Liver (tissue), 9 donors: ENCODE data around the gene ST6GALNAC4. TPM values are rescaled to one million over a fixed set of nuclear protein-coding genes. Genes with fewer than 3 reads are reported as not detected.

Source experiments
- DNase-seq: peaks from one replicate; pipeline ENCODE4 v3.0.0-alpha.2; 2017; ENCODE audit warnings: low spot score
- H3K27ac ChIP-seq, 2 donors: one replicate each; pipeline ENCODE4 v1.7.0; 2013; ENCODE audit warnings: inconsistent platforms in 2 of 2, low read length in 2 of 2, control low read depth in 1 of 2, low read depth in 1 of 2, mild to moderate bottlenecking in 1 of 2
- H3K27me3 ChIP-seq, 4 donors: one replicate each; pipeline versions ENCODE4 v1.6.1 to v1.7.0; 2013; ENCODE audit warnings: low read length in 3 of 4, inconsistent platforms in 1 of 4, mild to moderate bottlenecking in 1 of 4, moderate library complexity in 1 of 4; ENCODE audit not compliant: control insufficient read depth in 4 of 4, insufficient read depth in 4 of 4
- H3K36me3 ChIP-seq, 4 donors: one replicate each; pipeline versions ENCODE4 v1.6.1 to v1.7.0; 2013; ENCODE audit warnings: low read length in 3 of 4, mild to moderate bottlenecking in 3 of 4, low read depth in 1 of 4, moderate library complexity in 1 of 4; ENCODE audit not compliant: control insufficient read depth in 4 of 4, insufficient read depth in 3 of 4
- H3K4me1 ChIP-seq, 4 donors: one replicate each; pipeline versions ENCODE4 v1.6.1 to v1.7.0; 2013; ENCODE audit warnings: low read length in 3 of 4, mild to moderate bottlenecking in 3 of 4, moderate library complexity in 1 of 4; ENCODE audit not compliant: control insufficient read depth in 4 of 4, insufficient read depth in 4 of 4
- H3K4me3 ChIP-seq, 3 donors: one replicate each; pipeline versions ENCODE4 v1.6.1 to v1.7.0; 2013; ENCODE audit warnings: low read length in 3 of 3, control low read depth in 1 of 3, low read depth in 1 of 3, mild to moderate bottlenecking in 1 of 3
- H3K9ac ChIP-seq, 2 donors: one replicate each; pipeline ENCODE4 v1.7.0; 2013; ENCODE audit warnings: low read length in 2 of 2, mild to moderate bottlenecking in 2 of 2, moderate library complexity in 2 of 2, control low read depth in 1 of 2, low read depth in 1 of 2
- H3K9me3 ChIP-seq, 4 donors: one replicate each; pipeline versions ENCODE4 v1.6.1 to v1.7.0; 2013; ENCODE audit warnings: low read length in 3 of 4; ENCODE audit not compliant: control insufficient read depth in 4 of 4
- EGR1 ChIP-seq, 2 donors: IDR thresholded peaks; 2 replicates each; pipeline ENCODE4 v1.6.1; 2016 to 2018; ENCODE audit warnings: antibody characterized with exemption in 2 of 2, low read depth in 2 of 2
- FOXA1 ChIP-seq: IDR thresholded peaks from 2 replicates; pipeline ENCODE4 v1.6.1; 2016; ENCODE audit warnings: antibody characterized with exemption
- FOXA2 ChIP-seq: IDR thresholded peaks from 2 replicates; pipeline ENCODE4 v1.6.1; 2016; ENCODE audit warnings: antibody characterized with exemption
- HNF4A ChIP-seq, 2 donors: conservative IDR thresholded peaks; 2 replicates each; pipeline ENCODE4 v1.6.1; 2016; ENCODE audit warnings: antibody characterized with exemption in 2 of 2, mild to moderate bottlenecking in 2 of 2
- HNF4G ChIP-seq: IDR thresholded peaks from 2 replicates; pipeline ENCODE4 v1.6.1; 2016; ENCODE audit warnings: antibody characterized with exemption
- JUND ChIP-seq, 2 donors: IDR thresholded peaks; 2 replicates each; pipeline ENCODE4 v1.6.1; 2016; ENCODE audit warnings: antibody characterized with exemption in 2 of 2
- MAX ChIP-seq: IDR thresholded peaks from 2 replicates; pipeline ENCODE4 v1.6.1; 2016; ENCODE audit warnings: antibody characterized with exemption
- NR2F2 ChIP-seq: IDR thresholded peaks from 2 replicates; pipeline ENCODE4 v1.6.1; 2016; ENCODE audit warnings: antibody characterized with exemption
- RAD21 ChIP-seq, 2 donors: IDR thresholded peaks; 2 replicates each; pipeline ENCODE4 v1.6.1; 2016; ENCODE audit warnings: antibody characterized with exemption in 2 of 2, mild to moderate bottlenecking in 2 of 2
- RXRA ChIP-seq, 2 donors: IDR thresholded peaks; 2 replicates each; pipeline ENCODE4 v1.6.1; 2017 to 2018; ENCODE audit warnings: antibody characterized with exemption in 2 of 2, mild to moderate bottlenecking in 1 of 2
- TAF1 ChIP-seq: conservative IDR thresholded peaks from 2 replicates; pipeline ENCODE4 v1.6.1; 2016; ENCODE audit warnings: antibody characterized with exemption, mild to moderate bottlenecking
- WGBS: extraction: QIAGEN DNeasy Blood & Tissue Kit; methylation state at CpG from one replicate; pipeline ENCODE4 v1.1.7; 2013; 5-methylcytosine and 5-hydroxymethylcytosine counted together
- polyA plus RNA-seq, 2 donors: library from polyadenylated mRNA; stranded (reverse) in 1 of 2; unstranded in 1 of 2; fragments of 200-250 nt in 1 of 2; fragments of >200 nt in 1 of 2; fragmentation: Nextera tagmentation in 1 of 2; extraction: Ambion mirVana in 1 of 2; gene quantifications; one replicate each; pipeline versions ENCODE4 v1.2.1 to v1.2.3, GENCODE V29; 2013 to 2015
- total RNA-seq, 2 donors: library from RNA; depleted of rRNA; stranded (reverse); fragments of >200 nt; gene quantifications; one replicate each; pipeline ENCODE4 v1.2.3, GENCODE V29; 2014
- TF ChIP-seq, protein P1 (sequence below): fragments of 150-350 bp; IDR thresholded peaks from 2 replicates; pipeline ENCODE4 v1.5.1; 2017; ENCODE audit warnings: improper control_type of control experiment, low read depth, low read length; ENCODE audit not compliant: missing input control
- TF ChIP-seq, protein P2 (sequence below): IDR thresholded peaks from 2 replicates; pipeline ENCODE4 v1.6.1; 2016; ENCODE audit warnings: antibody characterized with exemption, mild to moderate bottlenecking
- donor health status: healthy.
- donor health status: healthy.
- donor health status: healthy.
- donor health status: healthy.
- donor health status: healthy.

ST6GALNAC4 gene
- total and polyA plus RNA-seq, 4 donors, result 2.5 to 83.7 (median 7.5) TPM

DNA sequence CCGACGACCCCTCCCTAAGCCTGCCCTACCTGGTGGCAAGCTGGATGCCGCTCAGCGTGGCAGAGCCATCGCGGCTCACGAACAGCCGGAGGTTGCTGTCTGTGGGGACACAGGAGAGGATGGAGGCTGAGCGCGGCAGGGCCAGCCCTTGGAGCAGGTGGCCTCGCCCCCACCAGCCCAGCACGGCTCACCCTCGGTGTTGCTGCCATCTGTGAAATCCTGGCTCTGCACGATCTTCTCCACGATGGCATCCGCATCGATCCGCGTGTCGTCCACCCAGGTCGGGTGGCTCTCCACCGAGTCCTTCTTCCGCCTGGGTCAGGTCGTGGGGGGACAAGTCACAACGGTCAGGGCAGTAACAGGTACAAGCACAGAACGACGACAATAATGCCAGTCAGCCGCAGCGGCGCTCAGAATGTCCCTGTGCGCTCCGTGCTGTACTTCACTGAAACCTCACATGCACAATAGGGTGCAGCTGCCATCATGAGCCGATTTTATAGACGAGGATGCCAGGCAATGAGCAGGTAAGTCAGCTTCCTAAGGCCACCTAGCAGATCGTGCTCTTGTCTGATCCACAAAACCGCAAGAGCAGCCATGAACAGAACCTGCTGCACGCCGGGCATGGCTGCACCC, 27.9 kb upstream of the ST6GALNAC4 start (continued):
- no peak for TF ChIP-seq MAX

GRCh38 chr9:127943731-127944144, 26.9 kb upstream of the ST6GALNAC4 start:
- 59% methylated on average over 13 of the region's 13 CpGs for WGBS
- Histone ChIP-seq H3K9ac (no peak overlapping the region), H3K4me3 (no peak overlapping the region), H3K27me3 (no peaks in the 10 kb centered on the region), H3K9me3 (no peaks in the 10 kb centered on the region), H3K27ac (no peak overlapping the region), H3K36me3 (peaks cover 12 to 45% (median 14%) of the 10 kb centered on the region in 4 donors), H3K4me1 (no peaks in the 10 kb centered on the region)
- peak; percentile 83 for DNase-seq
- TF ChIP-seq RAD21 (IDR thresholded peaks at IDR 0.05) (peak; percentile 84 to 90), RXRA (IDR thresholded peaks at IDR 0.05) (no peak), EGR1 (IDR thresholded peaks at IDR 0.05; ENCODE audit: low read depth in 2 of 2) (no peak)
- TF ChIP-seq, protein P1, sequence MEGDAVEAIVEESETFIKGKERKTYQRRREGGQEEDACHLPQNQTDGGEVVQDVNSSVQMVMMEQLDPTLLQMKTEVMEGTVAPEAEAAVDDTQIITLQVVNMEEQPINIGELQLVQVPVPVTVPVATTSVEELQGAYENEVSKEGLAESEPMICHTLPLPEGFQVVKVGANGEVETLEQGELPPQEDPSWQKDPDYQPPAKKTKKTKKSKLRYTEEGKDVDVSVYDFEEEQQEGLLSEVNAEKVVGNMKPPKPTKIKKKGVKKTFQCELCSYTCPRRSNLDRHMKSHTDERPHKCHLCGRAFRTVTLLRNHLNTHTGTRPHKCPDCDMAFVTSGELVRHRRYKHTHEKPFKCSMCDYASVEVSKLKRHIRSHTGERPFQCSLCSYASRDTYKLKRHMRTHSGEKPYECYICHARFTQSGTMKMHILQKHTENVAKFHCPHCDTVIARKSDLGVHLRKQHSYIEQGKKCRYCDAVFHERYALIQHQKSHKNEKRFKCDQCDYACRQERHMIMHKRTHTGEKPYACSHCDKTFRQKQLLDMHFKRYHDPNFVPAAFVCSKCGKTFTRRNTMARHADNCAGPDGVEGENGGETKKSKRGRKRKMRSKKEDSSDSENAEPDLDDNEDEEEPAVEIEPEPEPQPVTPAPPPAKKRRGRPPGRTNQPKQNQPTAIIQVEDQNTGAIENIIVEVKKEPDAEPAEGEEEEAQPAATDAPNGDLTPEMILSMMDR, result peak; percentile 76

DNA sequence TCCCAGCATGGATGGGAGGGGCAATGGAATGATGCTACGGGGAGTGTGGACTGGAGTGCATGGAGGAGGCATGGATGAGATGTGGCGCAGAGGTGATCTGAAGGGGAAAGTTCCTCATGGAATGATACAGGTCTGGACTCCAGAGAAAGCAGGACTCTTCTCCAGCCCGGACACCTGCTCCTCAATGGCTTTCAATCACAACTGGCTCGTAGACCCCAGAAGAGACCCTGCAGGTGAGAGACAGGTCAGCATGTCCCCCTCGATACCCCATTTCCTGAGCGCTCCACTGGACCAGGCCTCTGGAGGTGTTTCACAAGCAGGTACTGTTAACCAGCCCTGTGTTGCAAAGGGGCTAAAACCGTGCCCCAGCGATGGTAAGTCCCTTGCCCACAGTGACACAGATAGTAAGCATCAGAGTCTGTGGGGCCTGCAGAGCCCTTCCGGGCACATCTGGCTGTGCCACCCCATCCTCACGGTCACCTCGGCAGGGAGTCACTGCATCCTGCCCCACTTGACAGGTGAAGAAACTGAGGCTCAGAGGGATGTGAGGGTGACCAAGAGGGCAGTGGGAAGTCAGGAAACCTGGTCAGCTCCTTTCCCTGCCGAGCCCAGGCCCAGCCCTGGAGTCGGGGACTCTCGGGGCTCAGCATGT, 26.3 kb upstream of the ST6GALNAC4 start:
- TF ChIP-seq, protein P2, sequence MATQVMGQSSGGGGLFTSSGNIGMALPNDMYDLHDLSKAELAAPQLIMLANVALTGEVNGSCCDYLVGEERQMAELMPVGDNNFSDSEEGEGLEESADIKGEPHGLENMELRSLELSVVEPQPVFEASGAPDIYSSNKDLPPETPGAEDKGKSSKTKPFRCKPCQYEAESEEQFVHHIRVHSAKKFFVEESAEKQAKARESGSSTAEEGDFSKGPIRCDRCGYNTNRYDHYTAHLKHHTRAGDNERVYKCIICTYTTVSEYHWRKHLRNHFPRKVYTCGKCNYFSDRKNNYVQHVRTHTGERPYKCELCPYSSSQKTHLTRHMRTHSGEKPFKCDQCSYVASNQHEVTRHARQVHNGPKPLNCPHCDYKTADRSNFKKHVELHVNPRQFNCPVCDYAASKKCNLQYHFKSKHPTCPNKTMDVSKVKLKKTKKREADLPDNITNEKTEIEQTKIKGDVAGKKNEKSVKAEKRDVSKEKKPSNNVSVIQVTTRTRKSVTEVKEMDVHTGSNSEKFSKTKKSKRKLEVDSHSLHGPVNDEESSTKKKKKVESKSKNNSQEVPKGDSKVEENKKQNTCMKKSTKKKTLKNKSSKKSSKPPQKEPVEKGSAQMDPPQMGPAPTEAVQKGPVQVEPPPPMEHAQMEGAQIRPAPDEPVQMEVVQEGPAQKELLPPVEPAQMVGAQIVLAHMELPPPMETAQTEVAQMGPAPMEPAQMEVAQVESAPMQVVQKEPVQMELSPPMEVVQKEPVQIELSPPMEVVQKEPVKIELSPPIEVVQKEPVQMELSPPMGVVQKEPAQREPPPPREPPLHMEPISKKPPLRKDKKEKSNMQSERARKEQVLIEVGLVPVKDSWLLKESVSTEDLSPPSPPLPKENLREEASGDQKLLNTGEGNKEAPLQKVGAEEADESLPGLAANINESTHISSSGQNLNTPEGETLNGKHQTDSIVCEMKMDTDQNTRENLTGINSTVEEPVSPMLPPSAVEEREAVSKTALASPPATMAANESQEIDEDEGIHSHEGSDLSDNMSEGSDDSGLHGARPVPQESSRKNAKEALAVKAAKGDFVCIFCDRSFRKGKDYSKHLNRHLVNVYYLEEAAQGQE, result no peak
- TF ChIP-seq HNF4A (conservative IDR thresholded peaks at IDR 0.05) (no peak), NR2F2 (no peak), FOXA2 (no peak), TAF1 (no peak), HNF4G (no peak), FOXA1 (no peak), MAX (no peak), JUND (IDR thresholded peaks at IDR 0.05) (no peak)
- 85% methylated on average over 14 of the region's 14 CpGs for WGBS
- peaks cover 12 to 42% (median 14%) of the 10 kb centered on the region in 4 donors for H3K36me3 ChIP-seq
- no peaks in the 10 kb centered on the region for H3K27me3 ChIP-seq
- no peak for DNase-seq
- H3K9ac ChIP-seq, result no peak overlapping the region
- H3K4me3 ChIP-seq, result no peak overlapping the region
- H3K27ac ChIP-seq, result no peak overlapping the region
- peaks cover 0 to 4% (median 3%) of the 10 kb centered on the region in 4 donors for H3K4me1 ChIP-seq
- H3K9me3 ChIP-seq, result no peaks in the 10 kb centered on the region
